ENCODE measurements around the gene FEV.

Gene FEV

DNA sequence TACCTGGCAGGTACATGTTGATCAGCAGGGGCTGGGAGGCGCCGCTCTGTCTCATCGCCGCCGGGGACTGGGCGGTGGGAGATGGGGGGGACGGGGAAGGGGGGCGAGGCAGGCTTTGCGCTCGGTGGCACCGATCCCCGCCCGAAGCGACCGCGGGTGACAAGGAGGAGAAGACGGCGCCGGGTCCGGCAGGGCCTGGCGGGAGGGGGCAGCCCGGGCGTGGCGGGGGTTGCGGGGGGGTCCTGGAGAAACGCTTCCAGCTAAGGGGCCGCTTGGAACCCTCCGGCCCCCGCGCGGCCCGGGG is at the start of gene FEV:
TSS of gene FEV (minus strand) at position 164 of the 304 bp plus-strand sequence. CDS start at position 55, 109 bp downstream.
- no peak for DNase-seq

GRCh38 chr2:219032051-219032745 is 47.2 kb upstream of the FEV start:
- no peak for DNase-seq

DNA sequence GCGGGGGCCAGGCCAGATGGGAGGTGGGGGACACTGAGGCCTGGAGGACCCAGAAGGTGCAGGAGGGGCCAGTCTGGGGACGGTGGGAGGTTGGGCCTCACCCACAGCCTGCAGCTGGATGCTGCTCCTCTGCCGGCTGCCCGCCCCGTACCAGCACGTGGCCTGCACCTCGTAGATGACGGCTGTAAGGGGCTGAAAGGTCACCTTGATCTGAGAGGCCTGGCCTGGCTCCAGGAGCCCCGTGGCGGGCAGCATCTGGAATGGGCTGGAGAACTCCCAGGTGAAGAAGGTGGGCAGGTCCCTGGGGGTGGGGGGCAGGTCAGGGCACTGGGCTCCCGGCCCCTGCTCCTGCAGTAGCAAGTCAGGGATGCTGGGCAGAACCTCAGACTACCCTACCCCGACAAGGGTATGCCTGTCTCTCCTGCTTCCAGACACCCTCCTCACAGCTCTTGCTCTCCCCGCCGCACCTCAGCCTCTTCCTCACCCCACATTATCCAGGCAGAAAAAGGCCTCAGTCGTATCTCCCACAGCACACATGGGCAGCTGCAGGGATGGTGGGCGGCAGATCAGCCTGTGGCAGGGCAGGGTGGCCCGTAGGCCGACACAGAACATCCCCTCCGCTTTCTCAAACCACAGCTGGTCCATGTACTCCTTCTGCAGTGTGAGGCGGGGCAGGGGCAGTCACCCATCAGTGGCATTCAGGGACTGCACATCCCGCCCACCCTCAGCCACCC is 46.2 kb upstream of the FEV start:
- DNase-seq, result no peak

DNA sequence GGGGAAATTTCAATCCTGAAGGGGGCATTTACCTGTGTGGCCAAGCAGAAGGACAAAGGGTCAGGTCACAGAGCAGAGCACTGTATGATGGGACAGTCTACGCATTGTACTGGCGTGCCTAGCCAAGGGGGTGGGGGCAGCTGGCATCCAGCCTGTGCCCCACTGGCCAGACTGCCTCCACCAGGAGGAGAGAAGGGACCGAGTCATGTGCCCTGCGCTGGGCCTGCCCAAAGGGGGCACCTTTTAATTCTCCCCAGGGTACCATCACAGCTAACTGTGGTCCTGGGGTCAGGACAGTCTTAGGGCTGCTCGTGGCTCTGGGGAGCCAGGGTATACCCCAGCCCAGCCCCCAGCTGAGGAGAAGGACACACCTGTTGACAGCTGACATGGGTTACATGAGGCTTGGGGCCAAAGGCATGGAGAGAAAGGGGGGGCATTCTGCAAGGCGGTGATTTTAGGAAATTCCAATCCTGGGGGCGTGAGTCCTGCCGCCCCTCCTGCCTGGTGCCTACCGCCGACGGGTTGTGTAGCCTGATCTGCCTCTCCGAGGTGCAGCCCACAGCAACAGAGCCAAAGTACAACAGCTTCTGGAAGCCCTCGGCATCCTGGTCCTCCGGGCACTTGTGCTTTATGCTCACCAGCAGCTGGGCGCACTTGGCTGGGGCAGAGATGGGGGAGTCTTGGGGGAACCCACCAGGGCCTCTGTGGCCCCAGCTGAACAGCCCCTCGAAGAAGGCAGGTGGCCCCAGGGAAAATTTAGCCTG is 45.4 kb upstream of the FEV start:
- no peak for DNase-seq

GRCh38 chr2:219029829-219030165 is 44.8 kb upstream of the FEV start:
- peak; percentile 37 to 39 for DNase-seq

DNA sequence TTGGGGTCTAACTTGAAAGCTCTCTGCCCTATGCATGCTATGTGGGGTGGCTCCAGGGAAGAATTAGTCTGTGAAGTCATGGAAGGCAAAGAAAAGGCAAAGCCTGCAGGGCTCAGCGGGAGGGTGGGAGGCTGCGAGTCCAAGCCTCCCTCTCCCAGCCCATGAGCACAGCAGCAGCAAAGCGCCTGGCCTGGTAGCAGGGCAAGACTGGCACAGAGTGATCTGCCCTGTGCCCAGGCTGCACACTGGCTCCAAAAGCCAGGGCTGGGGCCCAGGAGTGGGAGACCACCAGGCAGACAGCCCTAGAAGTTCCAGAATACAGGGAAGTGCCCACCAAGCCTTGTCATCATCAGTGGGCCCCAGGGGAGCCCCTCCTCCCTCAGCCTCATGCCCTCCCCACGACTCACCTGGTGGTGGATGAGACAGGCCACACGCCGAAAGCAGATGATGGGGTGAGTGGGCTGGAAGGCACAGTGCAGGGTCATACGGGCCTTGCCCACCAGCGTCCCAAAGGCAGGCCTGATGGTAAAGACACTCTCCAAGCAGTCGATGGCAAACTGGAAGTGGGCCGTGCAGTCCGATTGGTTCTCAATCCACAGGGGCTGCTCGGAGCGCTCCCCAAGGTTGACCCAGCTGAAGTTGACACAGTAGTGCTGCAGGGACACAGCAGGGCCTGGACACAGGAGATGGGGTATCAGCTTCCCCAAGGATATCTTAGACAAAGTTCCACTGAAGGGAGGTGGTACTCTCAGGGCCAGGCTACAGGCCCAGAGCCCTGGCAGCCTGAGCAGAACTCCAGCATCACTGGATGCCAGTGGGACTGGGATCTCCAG is 44.2 kb upstream of the FEV start:
- no peak for DNase-seq

- no peak for DNase-seq
Observed at GRCh38 chr2:219028141-219028540, 43.2 kb upstream of the FEV start.

DNA sequence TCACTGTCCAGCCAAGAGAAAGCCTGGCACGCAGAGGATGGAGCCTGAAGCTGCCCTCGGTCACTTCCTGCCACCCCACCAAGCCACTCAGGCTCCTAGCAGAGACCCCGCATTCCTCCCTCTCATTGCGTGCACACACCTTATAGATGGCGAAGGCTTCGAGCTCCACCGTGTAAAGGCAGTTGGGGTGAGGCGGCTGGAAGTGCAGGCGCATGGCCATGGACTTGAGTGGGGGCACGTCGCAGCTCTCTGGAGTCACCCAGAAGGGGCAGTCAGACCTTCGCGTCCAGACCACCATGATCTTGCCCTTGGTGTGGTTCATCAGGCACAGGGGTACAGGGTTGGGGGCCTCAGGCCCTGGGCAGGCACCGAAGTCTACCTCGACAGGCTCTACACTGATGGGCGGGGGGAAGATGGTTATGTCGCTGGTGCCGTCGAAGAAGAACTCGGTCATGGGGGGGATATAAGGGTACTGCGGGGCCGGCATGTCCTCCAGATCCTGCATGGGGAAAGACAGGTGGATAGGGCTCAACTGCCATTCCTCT is 42.6 kb upstream of the FEV start:
- no peak for DNase-seq

- no peak for DNase-seq
Observed at GRCh38 chr2:219026946-219027345, 42.0 kb upstream of the FEV start.

DNA sequence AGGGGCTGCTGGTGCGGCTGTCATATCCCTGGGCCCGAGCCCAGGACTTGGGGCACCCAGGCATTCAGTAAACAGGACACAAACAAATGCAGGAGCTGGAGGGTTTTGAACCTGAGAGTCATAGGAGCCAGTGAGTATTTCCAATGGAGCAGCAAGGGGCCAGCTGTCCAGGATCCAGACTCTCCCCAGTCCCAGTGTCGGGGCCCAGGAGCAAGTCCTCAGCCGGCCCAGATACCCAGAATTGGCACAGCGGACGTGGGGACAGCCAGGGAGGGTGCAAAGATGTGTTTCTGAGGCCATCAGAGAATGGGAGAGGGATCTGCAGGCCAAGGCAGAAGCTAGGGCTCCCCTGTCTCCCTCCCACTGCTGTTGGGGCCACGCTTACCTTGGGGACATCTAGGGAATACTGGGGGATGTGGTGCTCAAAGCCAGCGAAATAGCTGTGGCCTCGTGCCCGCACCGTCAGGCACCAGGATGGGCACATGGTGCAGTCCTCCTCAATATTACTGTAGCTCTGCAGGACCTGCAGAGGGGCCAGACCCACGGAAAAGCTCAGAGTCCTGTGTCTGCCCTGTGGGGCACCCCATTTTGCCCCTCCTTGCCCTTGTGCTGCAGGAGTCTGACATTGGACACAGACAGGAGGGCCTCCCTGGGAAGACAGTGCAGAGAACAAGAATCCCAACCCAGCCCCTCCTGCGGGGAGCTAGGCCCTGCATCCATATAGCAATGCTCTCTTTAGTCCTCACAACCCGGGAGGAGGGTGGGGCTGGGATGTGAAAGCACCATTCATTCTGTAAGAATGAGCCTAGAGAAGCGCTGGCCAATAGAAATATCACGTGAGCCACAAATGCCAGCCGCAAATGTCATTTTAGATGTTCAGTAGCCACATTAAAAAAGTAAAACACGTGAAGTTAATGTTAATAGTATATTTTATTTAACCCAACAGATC is 40.9 kb upstream of the FEV start:
- no peak for DNase-seq

DNA sequence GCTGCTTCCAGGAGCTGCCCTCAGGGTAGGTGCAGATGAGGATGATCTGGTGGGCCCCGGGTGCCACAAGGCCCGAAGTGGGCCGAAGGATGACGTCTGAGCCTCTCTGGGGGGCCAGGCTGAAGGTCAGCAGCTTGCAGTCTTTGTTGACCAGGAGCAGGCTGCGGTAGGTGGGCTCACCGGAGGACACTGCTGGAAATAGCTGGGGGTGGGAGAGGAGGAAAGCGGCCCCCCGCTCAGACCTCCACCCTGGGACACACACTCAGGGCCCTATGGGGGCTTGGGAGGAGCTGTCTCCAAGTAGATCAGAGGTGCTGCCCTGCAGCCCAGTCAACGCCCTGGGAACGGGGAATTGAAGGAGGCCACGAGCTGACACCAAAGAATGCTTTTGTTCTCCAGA is 39.1 kb upstream of the FEV start:
- DNase-seq, result no peak

- DNase-seq, result no peak
Observed at GRCh38 chr2:219023045-219023605, 38.1 kb upstream of the FEV start.

- no peak for DNase-seq
Observed at GRCh38 chr2:219022616-219023015, 37.6 kb upstream of the FEV start.

DNA sequence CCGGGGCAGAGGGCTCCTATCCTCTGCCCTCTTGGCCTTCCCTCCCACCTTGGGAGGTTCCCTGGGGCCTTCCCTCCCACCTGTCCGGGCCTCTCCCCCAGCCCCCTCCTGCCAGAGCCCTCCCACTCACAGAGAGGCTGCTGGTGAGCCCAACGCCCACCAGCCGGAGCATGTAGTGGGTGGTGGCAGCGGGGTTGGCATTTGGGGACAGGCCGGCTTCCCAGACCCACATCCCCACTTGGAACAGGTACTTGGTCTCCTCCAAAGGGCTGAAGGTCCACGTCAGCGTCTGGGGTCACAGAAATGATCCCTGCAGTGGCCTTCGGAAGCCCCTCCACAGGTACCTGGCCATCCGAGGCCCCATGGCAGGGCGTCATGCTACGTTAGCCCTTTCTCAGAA is 37.1 kb upstream of the FEV start:
- DNase-seq, result no peak

- no peak for DNase-seq
Observed at GRCh38 chr2:219021591-219021990, 36.6 kb upstream of the FEV start.

- no peak for DNase-seq
Observed at GRCh38 chr2:219020604-219021365, 35.8 kb upstream of the FEV start.

DNA sequence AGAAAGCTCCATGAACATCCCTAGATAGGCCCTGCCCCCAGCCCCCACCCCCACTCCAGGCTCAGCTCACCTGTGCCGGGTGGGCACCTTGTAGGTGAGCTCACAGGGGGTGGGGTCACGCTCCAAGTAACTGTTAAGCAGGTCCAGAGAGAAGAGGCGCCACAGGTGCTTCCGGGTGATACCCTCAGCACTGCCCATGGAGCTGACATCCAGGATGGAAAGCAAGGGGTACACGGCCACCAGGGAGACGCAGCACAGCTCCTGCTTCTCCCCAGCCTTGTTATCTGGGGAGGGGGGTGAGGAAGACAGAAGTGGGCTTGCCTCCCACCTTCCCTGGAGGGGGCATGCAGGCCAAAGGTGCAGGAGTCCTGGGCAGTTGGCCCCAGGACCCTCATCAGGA is 34.5 kb upstream of the FEV start:
- no peak for DNase-seq

DNA sequence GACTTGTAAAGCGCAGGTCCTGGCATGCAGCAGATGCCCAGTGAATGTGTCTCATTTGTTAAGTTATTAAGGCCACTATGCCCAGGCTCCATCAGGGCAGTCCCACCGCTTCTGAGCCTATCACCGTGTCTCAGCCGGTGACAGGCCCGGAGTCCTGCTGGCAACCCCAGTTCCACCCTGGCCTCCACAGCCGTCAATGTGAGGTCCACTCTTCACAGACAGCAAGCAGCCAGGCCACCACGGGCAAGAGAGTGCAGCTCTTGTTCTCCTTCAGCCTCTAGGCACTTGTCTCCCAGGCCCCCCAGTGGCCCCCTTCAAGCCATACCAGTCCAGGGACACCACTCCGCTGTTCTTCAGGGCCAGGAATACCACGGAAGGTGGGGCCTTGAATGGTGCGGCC is 33.7 kb upstream of the FEV start:
- DNase-seq, result no peak

GRCh38 chr2:219018286-219018685 is 33.3 kb upstream of the FEV start:
- no peak for DNase-seq

DNA sequence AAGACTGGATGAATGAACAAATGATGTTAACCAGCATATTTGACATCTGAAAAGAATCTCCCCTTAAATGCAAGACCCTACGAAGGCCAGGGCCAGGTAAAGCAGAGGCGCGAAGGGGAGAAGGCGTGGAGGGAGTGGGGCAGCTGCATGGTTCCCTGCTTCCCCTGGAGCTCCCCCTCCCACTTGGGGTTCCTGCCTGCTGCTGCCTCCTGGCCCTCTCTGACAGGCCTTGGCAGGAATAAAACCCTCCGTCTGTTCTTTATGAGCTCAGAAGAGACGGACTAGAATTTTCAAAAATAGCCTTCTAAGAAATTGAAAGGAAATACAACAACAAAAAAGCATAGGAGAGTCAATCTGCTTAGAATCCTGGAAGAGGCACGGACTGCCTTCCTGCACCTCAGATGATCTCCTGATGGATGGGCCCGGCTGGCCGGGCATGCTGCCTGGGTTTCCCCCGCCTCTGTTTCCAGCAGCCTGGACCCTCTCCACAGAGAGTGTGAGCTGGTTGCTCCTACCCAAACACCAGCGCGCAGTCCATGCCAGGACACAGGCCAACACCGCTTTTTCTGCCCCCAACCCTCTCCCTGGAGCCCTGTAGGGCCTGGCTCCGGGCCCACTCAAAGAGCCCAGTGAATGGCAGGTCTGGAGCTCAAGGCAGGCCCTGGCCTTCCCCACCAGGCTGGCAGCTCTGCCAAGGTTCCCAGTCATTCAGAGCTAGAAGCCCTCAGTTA is 32.4 kb upstream of the FEV start:
- no peak for DNase-seq

All from Kasumi-1 (cell line).